Stimulated activated CD8-positive, alpha-beta memory T cell treated with anti-CD3 and anti-CD28 coated beads, Interleukin-15, amount 100 ng/mL, for 1 hour (primary cell): ENCODE data around the gene CD79A.

Experiments
- DNase-seq: peaks from one replicate; pipeline ENCODE4 v3.0.0-alpha.2; 2020; ENCODE audit warnings: low read depth

The CD79A gene

GRCh38 chr19:41919948-41920712 is 43.1 kb downstream of the CD79A start:
- no peak for DNase-seq

GRCh38 chr19:41920882-41921576 is 44.0 kb downstream of the CD79A start:
- no peak for DNase-seq

DNA sequence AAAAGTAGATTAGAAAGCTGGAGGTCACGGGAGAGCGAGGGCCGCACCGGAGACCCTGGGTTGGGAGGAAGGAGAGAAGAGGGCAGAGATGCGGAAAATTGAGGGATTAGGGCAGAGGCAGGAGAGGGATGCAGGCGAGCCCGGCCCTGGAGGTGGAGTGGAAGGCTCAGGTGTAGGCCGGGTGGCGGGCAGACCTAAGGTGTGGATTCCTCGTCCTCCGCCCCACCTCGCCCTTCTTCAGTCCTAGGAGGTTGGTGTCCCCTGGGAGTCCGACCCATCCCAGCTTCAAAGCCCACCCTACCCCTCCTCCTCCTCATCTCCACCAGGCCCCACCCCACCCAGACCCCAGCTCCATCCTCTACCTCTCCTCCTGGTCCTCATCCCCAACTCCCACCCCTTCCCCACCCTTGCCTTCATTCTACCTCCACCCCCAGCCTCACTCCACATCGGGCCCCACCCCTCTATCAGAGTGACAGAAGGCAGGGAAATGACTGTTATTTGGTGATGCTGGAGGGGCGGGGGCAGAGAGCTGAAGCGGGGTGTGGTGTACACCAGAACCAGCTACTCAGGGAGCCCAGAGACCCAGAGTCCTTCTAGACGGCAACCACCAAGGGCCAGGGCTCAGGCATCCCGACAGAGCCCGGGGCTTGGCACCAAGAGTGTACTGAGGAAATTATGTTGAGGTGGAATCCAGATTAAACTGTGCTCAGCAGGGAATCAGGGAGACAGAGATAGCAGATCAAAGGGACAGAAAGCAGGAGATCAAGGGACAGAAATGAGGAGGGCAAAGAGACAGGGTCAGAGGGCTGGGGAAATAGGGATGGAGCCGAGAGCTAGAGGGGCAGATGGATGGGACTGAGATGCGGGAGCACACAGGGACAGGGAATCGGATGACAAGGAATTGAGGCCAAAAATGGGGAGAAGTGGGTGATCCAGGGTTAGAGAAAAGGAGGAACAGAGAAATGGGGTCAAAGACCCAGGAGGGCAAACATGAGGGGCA is 44.8 kb downstream of the CD79A start:
- DNase-seq = no peak

- DNase-seq = no peak
Measured at GRCh38 chr19:41922585-41922984, 45.5 kb downstream of the CD79A start.

GRCh38 chr19:41923045-41923788 is 46.1 kb downstream of the CD79A start:
- no peak for DNase-seq

DNA sequence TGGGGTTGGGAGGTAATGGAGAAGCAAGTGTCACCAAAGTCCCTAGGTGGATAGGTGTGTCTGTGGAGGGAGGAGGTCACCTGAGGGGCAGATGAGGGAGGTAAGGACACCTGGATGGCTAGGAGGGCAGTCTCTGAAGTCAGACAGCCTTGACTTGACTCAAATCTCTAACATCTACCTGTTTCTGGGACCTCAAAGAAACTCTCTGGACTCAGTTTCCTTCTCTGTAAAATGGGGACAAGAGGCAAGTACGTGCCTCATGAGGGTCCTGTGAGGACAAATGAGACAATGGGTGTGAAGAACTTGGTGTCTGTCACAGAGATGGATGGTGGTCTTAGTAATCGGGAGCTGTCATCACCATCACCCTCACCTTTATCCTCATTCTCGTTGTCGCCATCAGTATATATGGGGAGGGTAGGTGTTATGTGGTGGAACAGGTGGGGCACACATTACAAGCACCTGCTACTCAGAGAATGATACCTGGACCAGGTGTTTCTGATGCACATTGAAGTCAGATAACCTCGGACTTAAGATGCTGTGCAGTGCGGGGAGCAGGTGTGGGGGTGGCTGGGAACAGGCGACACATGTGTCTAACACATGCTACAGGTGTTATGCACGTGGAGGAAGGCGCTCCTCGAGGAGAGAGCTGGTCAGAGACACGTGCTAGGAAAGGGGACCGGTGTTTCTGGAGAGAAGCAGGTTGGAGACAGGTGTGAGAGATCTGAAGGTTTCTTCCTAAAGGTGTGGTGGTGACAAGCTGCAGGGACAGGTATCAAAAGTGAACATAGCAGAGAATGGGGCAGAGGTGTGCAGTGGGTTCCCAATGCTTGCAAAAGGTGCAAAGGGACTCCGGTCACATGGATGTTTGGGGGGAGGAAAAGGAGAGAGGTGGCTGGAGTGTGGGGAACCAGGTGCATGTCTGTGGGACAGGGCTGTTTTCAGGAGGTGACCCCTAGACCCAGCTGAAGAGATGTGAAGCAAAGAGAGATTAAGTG is 47.4 kb downstream of the CD79A start:
- no peak for DNase-seq

DNA sequence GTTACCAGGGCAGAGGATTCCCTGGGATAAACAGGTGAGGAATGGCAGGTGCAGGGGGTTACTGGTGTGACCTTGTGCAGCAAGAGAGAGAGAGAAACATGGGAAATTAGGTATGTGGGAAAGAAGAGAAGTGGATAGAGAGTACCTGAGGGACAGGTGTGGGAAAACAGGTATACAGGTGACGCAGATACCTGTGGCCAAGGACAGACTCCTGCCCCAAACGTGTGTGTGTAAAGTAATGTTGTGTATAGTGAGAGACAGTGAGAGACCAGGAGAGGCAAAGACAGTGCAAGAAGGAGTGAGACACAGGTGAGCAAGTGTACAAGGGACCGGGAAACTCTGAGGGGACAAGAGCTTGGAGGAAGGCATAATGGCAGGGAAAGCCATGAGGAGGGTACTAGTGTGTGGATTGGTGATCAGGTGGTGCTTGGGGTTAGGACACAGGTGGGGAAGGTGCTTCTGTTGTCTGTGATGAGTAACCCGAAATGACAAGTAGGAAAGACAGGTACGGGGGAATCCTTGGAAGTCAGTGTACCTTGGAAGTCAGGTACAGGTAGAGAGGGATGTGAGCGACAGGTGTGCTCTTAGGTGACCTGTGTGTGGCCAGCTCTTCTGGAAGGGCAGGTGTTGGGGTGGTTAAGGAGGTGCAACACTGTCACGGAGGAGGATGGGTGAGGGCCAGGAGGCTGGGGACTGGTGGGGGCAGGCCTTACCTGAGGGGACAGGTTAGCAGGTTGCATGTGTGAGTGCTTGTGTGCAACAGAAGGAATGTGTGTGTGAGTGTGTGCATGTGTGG is 48.3 kb downstream of the CD79A start:
- no peak for DNase-seq

DNA sequence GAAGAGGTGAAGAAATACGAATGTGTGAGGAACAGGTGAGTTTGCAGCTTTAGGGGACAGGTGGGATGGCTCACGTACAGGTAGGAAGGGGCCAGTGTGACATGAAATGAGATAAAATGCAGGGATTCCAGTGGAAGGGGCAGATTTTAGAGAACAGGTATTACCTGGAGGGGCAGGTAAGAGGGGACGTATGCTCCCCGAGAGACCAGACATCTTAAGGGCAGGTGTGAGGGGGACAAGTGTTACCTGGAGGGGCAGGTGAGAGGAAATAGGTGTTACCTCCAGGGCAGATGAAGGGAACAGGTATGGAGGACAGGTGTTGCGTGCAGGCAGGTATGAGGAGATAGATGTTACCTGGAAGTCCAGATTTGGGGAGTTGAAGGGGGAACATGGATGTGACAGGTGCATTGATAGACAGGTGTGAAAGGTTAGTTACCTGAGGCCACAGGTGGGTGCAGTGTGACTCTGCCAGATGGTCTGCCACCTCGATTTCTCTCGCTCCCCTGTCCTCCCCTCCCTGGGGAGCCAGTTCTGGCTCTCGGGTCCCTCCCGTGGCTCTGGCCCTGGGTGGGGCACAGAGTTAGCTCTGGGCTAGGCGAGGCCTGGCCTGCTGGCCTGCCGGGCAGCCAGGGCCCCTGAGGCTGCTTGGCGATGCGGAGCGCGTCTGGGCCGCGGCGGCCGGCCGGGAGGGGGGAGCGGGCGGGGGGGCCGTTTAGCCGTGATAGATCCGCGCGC is 49.1 kb downstream of the CD79A start:
- no peak for DNase-seq

DNA sequence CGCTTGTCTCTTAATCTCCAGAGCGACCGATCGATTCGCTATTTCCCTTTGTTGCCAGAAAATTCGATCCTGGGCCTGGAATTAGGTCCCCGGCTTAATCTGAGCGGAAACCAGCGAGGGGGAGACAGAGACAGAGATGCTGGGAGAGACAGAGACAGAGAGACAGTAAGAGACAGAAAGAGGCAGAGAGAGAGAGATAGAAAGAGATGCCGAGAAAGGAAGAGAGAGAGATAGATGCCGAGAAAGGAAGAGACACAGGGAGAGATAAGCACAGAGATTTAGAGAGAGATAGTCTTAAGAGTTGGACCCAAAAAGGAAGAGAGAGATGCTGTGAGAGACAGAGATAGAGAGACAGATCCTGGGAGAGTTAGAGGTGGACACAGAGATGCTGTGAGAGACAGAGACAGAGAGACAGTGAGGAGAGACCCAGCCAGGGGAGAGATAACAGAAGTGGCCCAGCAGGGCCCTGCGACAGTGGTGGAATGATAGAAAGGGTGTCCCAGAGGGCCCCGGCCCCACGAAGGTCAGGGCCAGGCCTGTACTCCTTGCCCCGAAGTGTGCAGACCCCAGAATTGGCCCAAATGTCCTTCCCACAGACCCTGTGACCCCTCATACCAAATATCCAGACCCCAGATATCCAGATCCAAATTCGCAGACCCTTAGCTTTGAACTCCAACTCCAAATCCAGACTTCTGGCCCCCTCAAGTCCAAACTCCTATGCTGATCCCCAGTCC is 49.9 kb downstream of the CD79A start:
- DNase-seq = no peak

DNA sequence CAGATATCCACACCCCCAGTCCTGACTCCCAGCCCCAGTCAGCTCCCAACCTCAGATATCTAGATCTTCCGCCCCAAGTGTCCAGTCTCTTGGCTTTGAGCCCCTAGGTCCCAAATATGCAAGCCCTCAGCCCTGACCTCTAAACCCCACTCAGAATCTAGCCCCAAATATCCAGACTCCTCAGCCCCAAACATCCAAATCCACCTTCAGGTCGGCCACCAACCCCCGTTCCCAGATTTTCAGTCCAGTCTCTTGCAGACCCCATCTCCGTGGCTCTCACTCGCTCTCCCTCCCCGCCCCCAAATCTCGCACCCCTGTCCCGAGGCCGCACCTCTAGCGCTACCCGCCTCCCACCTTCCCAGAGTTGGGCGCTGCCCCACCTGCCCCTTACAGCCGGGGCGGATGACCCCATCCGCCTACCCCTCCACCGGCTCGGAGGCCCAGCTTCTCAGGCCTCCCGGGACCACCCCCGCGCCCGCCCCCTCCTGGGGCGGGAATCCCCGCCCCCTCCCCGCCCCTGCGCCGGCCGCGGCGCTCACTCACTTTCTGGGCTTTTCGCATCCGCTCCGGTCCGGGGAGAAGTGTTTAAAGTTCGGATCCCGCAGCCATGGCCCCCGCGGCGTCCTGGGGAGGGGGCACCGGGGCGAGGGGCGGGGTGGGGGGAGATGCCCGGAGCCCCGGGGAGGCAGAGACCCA is 50.6 kb downstream of the CD79A start:
- no peak for DNase-seq

- DNase-seq = no peak
Measured at GRCh38 chr19:41928221-41928683, 51.2 kb downstream of the CD79A start, which contains the start of gene ERFL. Gene ERFL (minus strand): TSS chr19:41928449. CDS start chr19:41912919, 15,530 bp downstream.

- no peak for DNase-seq
Measured at GRCh38 chr19:41928754-41929535, 51.9 kb downstream of the CD79A start.

DNA sequence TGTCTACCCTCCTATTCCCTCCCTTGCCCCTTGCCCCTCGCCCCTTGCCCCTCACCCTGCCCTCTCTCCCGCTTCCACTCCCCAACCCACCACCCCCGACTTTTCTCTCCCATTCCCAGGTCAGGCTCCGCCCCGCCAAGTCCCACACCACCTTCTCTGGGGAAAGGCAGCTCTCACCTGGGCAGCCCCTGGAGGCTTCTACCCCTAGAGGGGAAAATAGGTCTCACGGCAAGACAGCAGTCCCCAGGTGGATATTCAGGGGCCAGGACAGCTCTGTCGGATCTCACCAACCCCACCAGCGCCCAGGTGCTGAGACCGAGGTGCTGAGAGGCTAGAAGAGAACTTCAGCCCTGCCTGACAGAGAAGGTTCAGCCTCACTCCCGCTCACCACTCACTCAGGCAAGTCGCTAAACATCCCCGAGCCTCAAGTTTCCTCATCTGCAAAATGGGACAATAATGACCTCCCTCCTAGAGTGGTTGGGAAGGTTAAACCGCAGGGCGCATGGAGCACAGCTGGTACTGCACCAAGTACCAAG is 52.5 kb downstream of the CD79A start:
- no peak for DNase-seq

GRCh38 chr19:41930322-41930722 is 53.2 kb downstream of the CD79A start:
- DNase-seq = no peak
